ENCODE measurements around the gene RPS15. TPM values are rescaled to one million over a fixed set of nuclear protein-coding genes. Genes with fewer than 3 reads are reported as not detected.

The RPS15 gene
- total RNA-seq, 4 donors from 2014 or later: 2,032 to 3,816 (median 2,914) TPM

- no peak for TF ChIP-seq CTCF (IDR thresholded peaks at IDR 0.05; ENCODE audit: low read depth)
Measured at GRCh38 chr19:1393841-1394240, 44.4 kb upstream of the RPS15 start.

GRCh38 chr19:1394252-1395193 is 43.7 kb upstream of the RPS15 start:
- TF ChIP-seq CTCF (IDR thresholded peaks at IDR 0.05; ENCODE audit: low read depth): no peak

GRCh38 chr19:1395194-1396018 is 42.8 kb upstream of the RPS15 start:
- no peak for TF ChIP-seq CTCF (IDR thresholded peaks at IDR 0.05; ENCODE audit: low read depth)

GRCh38 chr19:1396019-1396767 is 42.0 kb upstream of the RPS15 start:
- TF ChIP-seq CTCF (IDR thresholded peaks at IDR 0.05; ENCODE audit: low read depth): no peak

GRCh38 chr19:1396768-1397679 is 41.2 kb upstream of the RPS15 start:
- no peak for TF ChIP-seq CTCF (IDR thresholded peaks at IDR 0.05; ENCODE audit: low read depth)

GRCh38 chr19:1397838-1398237 is 40.4 kb upstream of the RPS15 start:
- TF ChIP-seq CTCF (IDR thresholded peaks at IDR 0.05; ENCODE audit: low read depth): no peak

Data from subcutaneous adipose tissue (tissue), 4 donors.